Gastroesophageal sphincter (tissue), 3 donors: ENCODE results near the gene MRPS21.

Experiments
- CTCF ChIP-seq, 4 experiments: fragments of 200-600 bp in 2 of 4; fragments of 450-650 bp in 2 of 4; sonication (generic) in 1 of 4; IDR thresholded peaks; one replicate each; pipeline ENCODE4 v1.5.1; 2017 to 2019; ENCODE audit warnings: antibody characterized with exemption in 4 of 4, mild to moderate bottlenecking in 2 of 4, moderate library complexity in 2 of 4
- POLR2A ChIP-seq, 2 donors: fragments of 450-650 bp; IDR thresholded peaks; one replicate each; pipeline ENCODE4 v1.6.1; 2017; ENCODE audit warnings: antibody characterized with exemption in 2 of 2, mild to moderate bottlenecking in 2 of 2, moderate library complexity in 1 of 2
- POLR2AphosphoS5 ChIP-seq: sonication (generic); formaldehyde crosslinking; IDR thresholded peaks from one replicate; pipeline ENCODE4 v1.6.1; 2017; ENCODE audit warnings: antibody characterized with exemption

GRCh38 chr1:150288822-150289221 is 4.8 kb upstream of the MRPS21 start:
- TF ChIP-seq POLR2A (IDR thresholded peaks at IDR 0.05) (no peak), CTCF (IDR thresholded peaks at IDR 0.05) (no peak), POLR2AphosphoS5 (no peak)
